ENCODE measurements around the gene KCNH5.

DNA sequence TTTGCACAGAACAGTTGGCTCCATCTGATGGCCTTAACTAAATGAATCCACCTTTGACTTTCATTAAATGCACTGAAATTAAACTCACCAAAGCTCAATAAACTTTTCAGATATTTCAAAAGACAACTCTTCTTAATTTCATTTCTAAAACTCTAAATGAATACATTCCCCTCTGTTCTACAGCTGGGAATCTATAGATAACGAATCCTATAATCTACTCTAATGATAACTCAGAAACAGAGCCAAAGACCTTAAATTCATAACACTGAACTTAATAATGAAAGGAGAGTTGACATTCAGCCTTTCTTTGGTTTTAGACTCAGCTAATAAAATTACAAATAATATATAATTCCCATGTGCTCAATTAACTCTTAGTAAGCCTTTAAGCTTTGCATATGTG is 150.5 kb downstream of the KCNH5 start:
- TF ChIP-seq, protein P1, sequence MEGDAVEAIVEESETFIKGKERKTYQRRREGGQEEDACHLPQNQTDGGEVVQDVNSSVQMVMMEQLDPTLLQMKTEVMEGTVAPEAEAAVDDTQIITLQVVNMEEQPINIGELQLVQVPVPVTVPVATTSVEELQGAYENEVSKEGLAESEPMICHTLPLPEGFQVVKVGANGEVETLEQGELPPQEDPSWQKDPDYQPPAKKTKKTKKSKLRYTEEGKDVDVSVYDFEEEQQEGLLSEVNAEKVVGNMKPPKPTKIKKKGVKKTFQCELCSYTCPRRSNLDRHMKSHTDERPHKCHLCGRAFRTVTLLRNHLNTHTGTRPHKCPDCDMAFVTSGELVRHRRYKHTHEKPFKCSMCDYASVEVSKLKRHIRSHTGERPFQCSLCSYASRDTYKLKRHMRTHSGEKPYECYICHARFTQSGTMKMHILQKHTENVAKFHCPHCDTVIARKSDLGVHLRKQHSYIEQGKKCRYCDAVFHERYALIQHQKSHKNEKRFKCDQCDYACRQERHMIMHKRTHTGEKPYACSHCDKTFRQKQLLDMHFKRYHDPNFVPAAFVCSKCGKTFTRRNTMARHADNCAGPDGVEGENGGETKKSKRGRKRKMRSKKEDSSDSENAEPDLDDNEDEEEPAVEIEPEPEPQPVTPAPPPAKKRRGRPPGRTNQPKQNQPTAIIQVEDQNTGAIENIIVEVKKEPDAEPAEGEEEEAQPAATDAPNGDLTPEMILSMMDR (IDR thresholded peaks at IDR 0.05; ENCODE audit: poor library complexity), result no peak
- no peak for TF ChIP-seq EZH2phosphoT487 (IDR thresholded peaks at IDR 0.05; ENCODE audit: low read depth, severe bottlenecking, unreplicated experiment)

Data from hepatocyte (in vitro differentiated cells).